Neural cell (in vitro differentiated cells): Measurements from ENCODE around the gene HS2ST1. TPM values are rescaled to one million over a fixed set of nuclear protein-coding genes. Genes with fewer than 3 reads are reported as not detected.
A peak's percentile ranks its signal among the peaks of the same experiment; 100 is the strongest.

Source experiments
- H2AFZ ChIP-seq: fragments of 200-600, 300-800 bp; sonication (generic), shearing (Covaris generic); 2 replicates; pipeline ENCODE4 v1.6.0; 2014; ENCODE audit warnings: low read depth, mild to moderate bottlenecking, antibody characterized with exemption, low read length, moderate library complexity
- H3F3A ChIP-seq: fragments of 200-600 bp; shearing (Covaris generic); 2 replicates; pipeline ENCODE4 v1.6.1; 2016; ENCODE audit warnings: mild to moderate bottlenecking, moderate library complexity, mixed read lengths, antibody characterized with exemption, low read length; ENCODE audit not compliant: insufficient read depth, poor library complexity, severe bottlenecking
- H3K27ac ChIP-seq: fragments of 200-600, 300-800 bp; sonication (generic), shearing (Covaris generic); 2 replicates; pipeline ENCODE4 v1.5.1; 2014; ENCODE audit warnings: mild to moderate bottlenecking, low read length, moderate library complexity
- H3K27me3 ChIP-seq: fragments of 300-800, 200-600 bp; sonication (generic), shearing (Covaris generic); 2 replicates; pipeline ENCODE4 v1.6.0; 2014; ENCODE audit warnings: mild to moderate bottlenecking, low read depth, low read length, moderate library complexity; ENCODE audit not compliant: insufficient read depth
- H3K36me3 ChIP-seq: fragments of 300-800, 200-600 bp; sonication (generic), shearing (Covaris generic); 2 replicates; pipeline ENCODE4 v1.5.1; 2014; ENCODE audit warnings: mild to moderate bottlenecking, antibody characterized with exemption, low read length, moderate library complexity; ENCODE audit not compliant: insufficient read depth
- H3K4me2 ChIP-seq: fragments of 300-800, 200-600 bp; sonication (generic), shearing (Covaris generic); 2 replicates; pipeline ENCODE4 v1.6.0; 2014; ENCODE audit warnings: mild to moderate bottlenecking, low read length
- H3K4me3 ChIP-seq: fragments of 300-800, 200-600 bp; sonication (generic), shearing (Covaris generic); 2 replicates; pipeline ENCODE4 v1.5.1; 2014; ENCODE audit warnings: mild to moderate bottlenecking, low read length, moderate library complexity
- H3K79me2 ChIP-seq: fragments of 200-600 bp; shearing (Covaris generic); replicated peaks from 2 replicates; pipeline ENCODE4 v1.6.0; 2014; ENCODE audit warnings: mild to moderate bottlenecking, low read length, moderate library complexity; ENCODE audit not compliant: insufficient read depth
- H3K9ac ChIP-seq: fragments of 300-800, 200-600 bp; sonication (generic), shearing (Covaris generic); 2 replicates; pipeline ENCODE4 v1.6.1; 2016; ENCODE audit warnings: mild to moderate bottlenecking, low read length, mixed read lengths
- H3K9me2 ChIP-seq: fragments of 200-600 bp; shearing (Covaris generic); 2 replicates; pipeline ENCODE4 v1.6.1; 2016; ENCODE audit warnings: mild to moderate bottlenecking, low read length, mixed read lengths; ENCODE audit not compliant: insufficient read depth
- H3K9me3 ChIP-seq: fragments of 200-600, 300-800 bp; sonication (generic), shearing (Covaris generic); 2 replicates; pipeline ENCODE4 v1.6.1; 2016; ENCODE audit warnings: mild to moderate bottlenecking, mixed run types, low read length, moderate library complexity, mixed read lengths
- H4K20me1 ChIP-seq: fragments of 200-600 bp; shearing (Covaris generic); 2 replicates; pipeline ENCODE4 v1.6.1; 2016; ENCODE audit warnings: mild to moderate bottlenecking, mixed run types; ENCODE audit not compliant: insufficient read depth
- EP300 ChIP-seq: fragments of 450-650 bp; conservative IDR thresholded peaks from 2 replicates; pipeline ENCODE4 v1.6.1; 2014; ENCODE audit warnings: antibody characterized with exemption, mild to moderate bottlenecking, moderate library complexity; ENCODE audit not compliant: poor library complexity, severe bottlenecking
- EZH2 ChIP-seq: fragments of 200-600, 300-800 bp; shearing (Covaris generic), sonication (generic); IDR thresholded peaks from 2 replicates; pipeline ENCODE4 v1.6.1; 2014; ENCODE audit warnings: antibody characterized with exemption, low read length, borderline replicate concordance, mild to moderate bottlenecking; ENCODE audit not compliant: insufficient read depth, poor library complexity, severe bottlenecking
- MXI1 ChIP-seq: fragments of 450-650 bp; conservative IDR thresholded peaks from 2 replicates; pipeline ENCODE4 v1.6.1; 2014; ENCODE audit warnings: antibody characterized with exemption, mild to moderate bottlenecking; ENCODE audit not compliant: poor library complexity, severe bottlenecking
- POLR2AphosphoS5 ChIP-seq: IDR thresholded peaks from 2 replicates; pipeline ENCODE4 v1.6.1; 2012
- RAD21 ChIP-seq: fragments of 450-650 bp; conservative IDR thresholded peaks from 2 replicates; pipeline ENCODE4 v1.6.1; 2014; ENCODE audit warnings: antibody characterized with exemption, mild to moderate bottlenecking, moderate library complexity
- SMC3 ChIP-seq: fragments of 450-650 bp; conservative IDR thresholded peaks from 2 replicates; pipeline ENCODE4 v1.6.1; 2014; ENCODE audit warnings: antibody characterized with exemption, mild to moderate bottlenecking, moderate library complexity; ENCODE audit not compliant: poor library complexity
- TAF1 ChIP-seq: IDR thresholded peaks from 2 replicates; pipeline ENCODE4 v1.6.1; 2012; ENCODE audit warnings: low read depth
- polyA plus RNA-seq: library from polyadenylated mRNA; depleted of rRNA; stranded (reverse); fragments of >200 nt; gene quantifications from 2 replicates; pipeline ENCODE4 v1.2.3, GENCODE V29; 2014
- TF ChIP-seq, protein P1 (sequence below): fragments of 450-650 bp; IDR thresholded peaks from 2 replicates; pipeline ENCODE4 v1.5.1; 2014; ENCODE audit warnings: antibody characterized with exemption, mild to moderate bottlenecking, moderate library complexity; ENCODE audit not compliant: poor library complexity, severe bottlenecking
- TF ChIP-seq, protein P2 (sequence below): IDR thresholded peaks from 2 replicates; pipeline ENCODE4 v1.6.1; 2012; ENCODE audit warnings: borderline replicate concordance

The HS2ST1 gene
- polyA plus RNA-seq, 1 donor from 2014 or later = 24.7 TPM

DNA sequence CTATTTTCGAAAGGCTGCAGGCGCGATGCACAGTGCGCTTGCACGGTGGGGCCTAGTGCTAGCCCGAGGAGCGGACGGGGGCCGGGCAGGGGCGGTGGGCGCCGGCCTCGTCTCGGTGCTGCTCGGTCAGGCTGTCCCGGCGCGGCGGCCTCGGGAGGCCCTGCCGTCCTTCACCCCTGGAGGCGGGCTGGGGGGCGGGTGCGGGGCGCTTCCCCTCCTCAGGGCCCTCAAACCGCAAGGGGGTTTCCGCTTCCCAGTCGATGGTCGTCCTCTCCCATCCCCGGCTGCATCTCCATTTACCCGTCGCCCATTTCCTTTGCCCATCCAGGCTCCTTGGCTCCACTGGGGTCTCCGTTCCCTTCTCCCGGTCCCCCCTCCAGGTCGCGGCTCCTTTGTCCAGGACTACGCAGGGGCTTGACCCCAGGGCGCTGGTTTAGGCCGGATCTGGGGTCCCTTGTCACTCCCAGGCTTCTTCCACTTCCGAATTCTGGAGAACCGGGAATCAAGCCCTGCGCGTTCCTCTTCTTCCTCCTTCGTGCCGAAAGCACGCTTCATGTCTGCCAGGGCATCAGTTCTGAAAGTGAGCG, 217.9 kb downstream of the HS2ST1 start:
- H3K27ac ChIP-seq = no peak overlapping the region
- TF ChIP-seq TAF1 (no peak), MXI1 (no peak), EP300 (no peak), RAD21 (no peak), SMC3 (no peak), POLR2AphosphoS5 (no peak), EZH2 (no peak)
- TF ChIP-seq, protein P1, sequence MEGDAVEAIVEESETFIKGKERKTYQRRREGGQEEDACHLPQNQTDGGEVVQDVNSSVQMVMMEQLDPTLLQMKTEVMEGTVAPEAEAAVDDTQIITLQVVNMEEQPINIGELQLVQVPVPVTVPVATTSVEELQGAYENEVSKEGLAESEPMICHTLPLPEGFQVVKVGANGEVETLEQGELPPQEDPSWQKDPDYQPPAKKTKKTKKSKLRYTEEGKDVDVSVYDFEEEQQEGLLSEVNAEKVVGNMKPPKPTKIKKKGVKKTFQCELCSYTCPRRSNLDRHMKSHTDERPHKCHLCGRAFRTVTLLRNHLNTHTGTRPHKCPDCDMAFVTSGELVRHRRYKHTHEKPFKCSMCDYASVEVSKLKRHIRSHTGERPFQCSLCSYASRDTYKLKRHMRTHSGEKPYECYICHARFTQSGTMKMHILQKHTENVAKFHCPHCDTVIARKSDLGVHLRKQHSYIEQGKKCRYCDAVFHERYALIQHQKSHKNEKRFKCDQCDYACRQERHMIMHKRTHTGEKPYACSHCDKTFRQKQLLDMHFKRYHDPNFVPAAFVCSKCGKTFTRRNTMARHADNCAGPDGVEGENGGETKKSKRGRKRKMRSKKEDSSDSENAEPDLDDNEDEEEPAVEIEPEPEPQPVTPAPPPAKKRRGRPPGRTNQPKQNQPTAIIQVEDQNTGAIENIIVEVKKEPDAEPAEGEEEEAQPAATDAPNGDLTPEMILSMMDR = no peak
- TF ChIP-seq, protein P2, sequence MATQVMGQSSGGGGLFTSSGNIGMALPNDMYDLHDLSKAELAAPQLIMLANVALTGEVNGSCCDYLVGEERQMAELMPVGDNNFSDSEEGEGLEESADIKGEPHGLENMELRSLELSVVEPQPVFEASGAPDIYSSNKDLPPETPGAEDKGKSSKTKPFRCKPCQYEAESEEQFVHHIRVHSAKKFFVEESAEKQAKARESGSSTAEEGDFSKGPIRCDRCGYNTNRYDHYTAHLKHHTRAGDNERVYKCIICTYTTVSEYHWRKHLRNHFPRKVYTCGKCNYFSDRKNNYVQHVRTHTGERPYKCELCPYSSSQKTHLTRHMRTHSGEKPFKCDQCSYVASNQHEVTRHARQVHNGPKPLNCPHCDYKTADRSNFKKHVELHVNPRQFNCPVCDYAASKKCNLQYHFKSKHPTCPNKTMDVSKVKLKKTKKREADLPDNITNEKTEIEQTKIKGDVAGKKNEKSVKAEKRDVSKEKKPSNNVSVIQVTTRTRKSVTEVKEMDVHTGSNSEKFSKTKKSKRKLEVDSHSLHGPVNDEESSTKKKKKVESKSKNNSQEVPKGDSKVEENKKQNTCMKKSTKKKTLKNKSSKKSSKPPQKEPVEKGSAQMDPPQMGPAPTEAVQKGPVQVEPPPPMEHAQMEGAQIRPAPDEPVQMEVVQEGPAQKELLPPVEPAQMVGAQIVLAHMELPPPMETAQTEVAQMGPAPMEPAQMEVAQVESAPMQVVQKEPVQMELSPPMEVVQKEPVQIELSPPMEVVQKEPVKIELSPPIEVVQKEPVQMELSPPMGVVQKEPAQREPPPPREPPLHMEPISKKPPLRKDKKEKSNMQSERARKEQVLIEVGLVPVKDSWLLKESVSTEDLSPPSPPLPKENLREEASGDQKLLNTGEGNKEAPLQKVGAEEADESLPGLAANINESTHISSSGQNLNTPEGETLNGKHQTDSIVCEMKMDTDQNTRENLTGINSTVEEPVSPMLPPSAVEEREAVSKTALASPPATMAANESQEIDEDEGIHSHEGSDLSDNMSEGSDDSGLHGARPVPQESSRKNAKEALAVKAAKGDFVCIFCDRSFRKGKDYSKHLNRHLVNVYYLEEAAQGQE = no peak
- H3K27me3 ChIP-seq = no peaks in the 10 kb centered on the region
- no peaks in the 10 kb centered on the region for H3K9me3 ChIP-seq
- H3K4me3 ChIP-seq = peak overlapping the region; percentile 55
- H3K36me3 ChIP-seq = no peaks in the 10 kb centered on the region
- H3K79me2 ChIP-seq = no peaks in the 10 kb centered on the region
- H3F3A ChIP-seq = no peaks in the 10 kb centered on the region
- peak overlapping the region; percentile 34 for H3K9ac ChIP-seq
- no peaks in the 10 kb centered on the region for H4K20me1 ChIP-seq
- no peak overlapping the region for H2AFZ ChIP-seq
- no peaks in the 10 kb centered on the region for H3K9me2 ChIP-seq
- no peak overlapping the region for H3K4me2 ChIP-seq

DNA sequence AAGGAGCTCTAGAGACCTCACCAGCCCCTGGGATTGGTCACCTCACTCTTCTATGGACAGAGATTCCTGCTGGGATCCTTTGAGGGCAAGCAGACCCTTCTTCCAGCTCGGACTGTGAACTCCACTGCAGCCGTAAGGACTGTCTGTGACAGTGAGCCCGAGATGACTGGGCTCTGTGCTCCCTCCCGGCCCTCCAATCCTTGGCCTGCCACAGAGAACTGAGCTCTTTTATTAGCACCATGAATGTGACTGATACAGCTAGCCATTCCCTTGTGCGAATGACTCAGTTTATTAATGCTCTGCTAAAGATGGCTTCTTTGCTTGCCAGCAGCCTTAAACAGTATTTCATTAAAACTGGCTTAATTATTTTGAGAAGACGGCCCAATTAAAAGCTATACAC, 219.6 kb downstream of the HS2ST1 start:
- Histone ChIP-seq H4K20me1 (no peaks in the 10 kb centered on the region), H3K36me3 (no peaks in the 10 kb centered on the region), H3K9ac (no peak overlapping the region), H2AFZ (no peak overlapping the region), H3K9me3 (no peaks in the 10 kb centered on the region), H3F3A (no peaks in the 10 kb centered on the region), H3K4me2 (no peak overlapping the region), H3K4me3 (no peak overlapping the region), H3K79me2 (no peaks in the 10 kb centered on the region), H3K9me2 (no peaks in the 10 kb centered on the region), H3K27ac (no peak overlapping the region), H3K27me3 (no peaks in the 10 kb centered on the region)
- no peak for TF ChIP-seq EZH2
- TF ChIP-seq, protein P1 = no peak
- no peak for TF ChIP-seq SMC3
- no peak for TF ChIP-seq EP300
- TF ChIP-seq RAD21 = no peak
- TF ChIP-seq, protein P2 = no peak
- no peak for TF ChIP-seq POLR2AphosphoS5
